ENCODE results near the gene WDR70.

WDR70 gene

DNA sequence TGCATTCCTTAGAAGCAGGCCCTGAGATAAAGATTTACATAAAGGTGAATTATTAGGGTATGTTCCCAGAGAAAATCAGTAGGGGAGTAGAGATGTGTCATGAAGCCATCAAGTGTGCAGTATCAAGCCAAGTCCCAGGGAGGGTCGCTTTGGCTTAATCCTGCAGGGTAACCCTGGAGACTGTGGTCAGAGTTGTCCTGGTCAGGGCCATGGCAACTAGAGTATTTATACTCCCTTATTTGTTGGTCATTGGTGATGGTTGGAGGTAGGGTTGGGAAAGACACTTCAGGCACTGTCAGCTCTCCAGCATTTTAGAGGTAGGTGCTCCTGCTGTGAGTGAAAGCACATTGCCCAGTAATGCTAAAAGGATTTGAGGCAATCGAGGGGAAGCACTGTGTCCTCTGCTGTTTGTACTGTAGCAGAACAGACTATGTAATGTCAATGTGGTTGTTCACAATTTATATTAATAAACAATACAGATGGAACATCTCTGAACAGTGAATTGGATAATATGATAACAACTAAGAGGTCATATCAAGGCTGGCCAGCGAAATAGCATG, 351.9 kb downstream of the WDR70 start:
- no peak for DNase-seq

DNA sequence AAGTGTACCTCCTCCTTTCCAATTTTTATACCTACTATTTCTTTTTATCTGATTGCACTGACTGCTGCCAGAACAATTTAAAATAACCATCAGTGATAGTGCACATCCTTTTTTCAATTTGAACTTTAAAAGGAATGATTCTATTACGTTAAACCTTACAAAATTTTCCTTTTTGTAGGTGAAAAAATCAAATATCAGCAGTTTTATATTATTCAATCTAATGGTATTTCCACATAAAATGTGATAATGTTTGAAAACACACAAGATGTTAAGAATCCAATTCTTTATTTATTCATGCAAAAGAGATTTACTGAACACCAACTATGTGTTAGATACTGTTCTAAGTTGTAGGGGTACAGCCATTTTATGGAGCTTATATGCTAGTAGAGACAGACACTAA, 355.0 kb downstream of the WDR70 start:
- no peak for DNase-seq

DNA sequence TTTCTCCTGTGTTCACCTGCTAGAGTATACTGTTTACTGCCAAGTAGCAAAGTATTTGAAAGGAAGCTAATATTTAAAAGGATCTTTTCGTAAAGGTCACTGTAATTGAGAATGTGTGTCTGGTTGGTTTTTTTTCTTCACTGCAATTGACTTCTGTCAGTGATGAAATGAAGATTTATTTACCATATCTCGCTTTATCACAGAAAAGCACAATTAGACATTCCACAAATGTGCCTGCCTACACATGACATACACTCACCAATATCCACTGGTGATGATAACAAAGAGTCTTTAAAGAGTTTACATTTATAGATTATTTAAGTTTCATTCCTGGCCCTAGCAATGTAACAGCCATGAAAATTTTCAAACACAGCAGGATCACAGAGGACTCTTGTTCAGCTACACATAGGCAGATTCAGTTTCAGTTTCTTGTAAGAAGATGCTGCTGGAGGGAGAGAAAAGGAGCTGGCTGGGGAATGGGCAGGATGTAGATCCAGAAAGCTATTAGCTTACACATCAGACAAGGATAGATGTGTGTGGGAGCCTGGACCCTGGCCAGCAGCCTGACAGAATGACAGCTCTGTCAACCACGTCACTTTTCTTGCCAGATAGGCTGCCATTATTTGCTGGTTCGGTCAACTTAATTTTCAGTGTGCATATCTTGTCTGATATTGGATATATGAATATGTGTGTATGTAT, 356.7 kb downstream of the WDR70 start:
- no peak for DNase-seq

DNA sequence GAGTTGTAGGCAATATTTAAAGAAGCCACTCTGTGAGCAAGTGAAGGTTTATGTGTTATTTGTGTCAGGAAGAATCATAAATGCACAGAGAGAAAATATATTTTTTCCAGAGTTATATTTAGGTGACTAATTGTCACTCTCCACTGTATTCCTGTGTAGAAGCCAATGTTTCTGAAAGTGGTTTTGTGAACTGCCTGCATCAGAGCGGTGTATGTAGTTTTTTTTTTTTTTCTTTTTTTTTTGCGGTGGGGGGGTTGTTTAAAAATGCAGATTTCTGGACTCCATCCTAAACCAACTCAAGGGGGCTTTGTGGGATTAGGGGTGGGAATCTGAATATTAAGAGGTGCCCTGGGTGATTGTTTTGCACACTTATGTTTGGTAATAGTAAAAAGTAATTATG, 357.3 kb downstream of the WDR70 start:
- DNase-seq, result no peak

DNA sequence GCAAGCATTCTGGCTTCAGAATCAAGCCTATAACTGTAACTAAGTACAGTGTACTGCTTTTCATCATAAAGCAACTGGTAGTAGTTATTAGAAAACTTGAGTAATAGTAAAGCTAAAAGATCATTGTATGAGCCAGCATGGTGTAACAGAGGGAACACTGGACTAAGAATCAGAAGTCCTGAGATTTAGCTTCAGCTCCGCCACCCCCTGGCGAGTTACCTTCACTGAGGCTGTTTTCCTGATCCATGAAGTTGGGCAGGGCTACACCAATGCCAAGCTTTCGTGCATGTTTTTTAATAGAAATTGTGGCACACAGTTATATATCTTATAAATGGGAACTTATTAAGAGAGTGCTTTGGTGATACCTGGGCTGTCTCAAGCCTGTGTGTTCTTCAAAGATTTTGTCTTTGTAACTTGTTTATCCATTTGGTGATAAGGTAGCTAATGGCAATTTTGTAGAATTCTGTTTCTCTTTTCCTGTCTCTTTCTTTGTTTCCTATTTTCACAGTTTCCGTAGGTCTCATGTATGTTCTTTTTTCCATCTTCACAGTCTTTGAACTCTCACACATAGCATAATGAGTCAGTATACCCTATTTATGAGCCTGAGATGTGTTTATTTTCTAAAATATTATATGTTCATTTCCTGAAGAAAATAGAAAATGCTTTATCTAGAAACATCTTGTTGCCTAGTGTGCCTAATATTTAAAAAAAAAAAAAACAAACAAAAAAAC, 358.4 kb downstream of the WDR70 start:
- DNase-seq, result no peak

DNA sequence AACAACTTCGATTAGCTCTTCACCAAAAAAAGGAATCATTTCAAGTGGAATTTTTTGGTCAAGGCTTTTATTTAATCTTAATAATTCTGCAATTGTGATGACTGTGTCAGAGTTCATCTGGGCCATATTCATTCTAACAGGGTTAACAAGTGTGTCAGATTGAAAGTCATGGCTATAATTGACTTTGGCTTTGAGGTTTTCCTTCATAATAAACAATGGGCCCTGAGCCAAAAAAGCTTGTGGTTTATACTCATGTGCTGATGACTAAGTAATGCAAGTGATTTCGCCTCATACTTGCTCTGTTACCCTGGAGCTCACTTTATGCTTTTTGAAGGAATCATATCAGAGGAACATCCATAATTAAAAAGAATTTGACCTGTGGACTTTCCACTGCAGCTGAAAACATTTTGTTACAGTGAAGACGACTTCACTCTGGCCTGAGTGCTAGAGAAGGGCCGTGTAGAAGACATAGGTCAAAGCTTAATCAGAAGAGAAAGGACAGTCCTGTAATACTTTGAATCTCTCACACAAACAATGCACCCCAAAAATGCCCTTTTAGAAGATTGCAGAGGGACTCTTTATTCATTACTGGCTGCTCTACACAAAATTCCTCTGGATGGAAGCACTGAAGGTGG, 359.1 kb downstream of the WDR70 start:
- no peak for DNase-seq

DNA sequence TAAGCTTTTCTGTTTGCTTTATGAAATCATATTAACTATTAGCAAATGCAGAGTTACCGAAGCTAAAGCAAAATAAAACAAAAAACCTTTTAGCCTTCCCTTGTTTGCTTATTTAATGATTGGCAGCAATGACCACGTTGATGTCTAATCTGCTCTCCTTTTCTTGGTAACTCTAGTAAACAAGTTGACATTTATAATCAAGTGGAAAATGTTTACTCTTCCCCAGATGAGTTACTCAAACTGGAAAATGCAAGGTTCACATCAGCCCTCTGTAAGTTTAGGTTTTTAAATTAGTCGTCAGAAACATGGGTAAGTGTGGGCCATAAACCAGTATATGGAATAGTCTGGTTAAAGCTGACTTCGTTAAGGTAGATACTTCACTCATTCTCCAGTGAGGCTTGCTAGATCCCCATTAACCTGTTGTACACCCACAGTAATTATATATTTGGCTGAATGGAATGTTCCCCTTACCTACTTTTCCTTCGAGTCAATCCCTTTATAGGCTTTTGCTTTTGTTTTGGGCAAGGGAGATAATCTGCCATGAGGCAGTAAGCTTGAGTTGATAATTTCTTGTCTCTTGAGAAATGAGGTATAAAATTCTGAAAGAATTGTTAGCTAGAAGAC, 359.9 kb downstream of the WDR70 start:
- DNase-seq, result no peak

DNA sequence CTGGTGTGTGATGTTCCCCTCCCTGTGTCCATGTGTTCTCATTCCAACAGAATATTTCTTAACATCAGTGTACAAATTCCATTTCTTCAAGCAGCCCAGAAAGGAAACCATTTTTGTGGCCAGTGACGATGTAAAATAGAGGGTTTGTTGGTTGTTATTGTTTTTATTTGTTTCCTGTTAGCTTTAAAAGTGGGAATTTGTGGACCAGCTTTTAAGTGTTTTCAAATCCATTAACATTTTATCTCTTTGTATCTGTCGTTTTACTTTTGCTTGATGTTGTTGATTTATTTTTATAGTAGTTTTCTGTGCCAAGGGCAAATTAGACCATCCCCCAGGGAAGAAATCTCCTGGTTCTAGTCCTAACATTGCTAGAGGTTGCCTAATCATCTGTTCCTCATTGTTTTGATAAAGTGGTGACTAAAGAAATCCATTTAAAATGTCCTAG, 360.7 kb downstream of the WDR70 start:
- no peak for DNase-seq

DNA sequence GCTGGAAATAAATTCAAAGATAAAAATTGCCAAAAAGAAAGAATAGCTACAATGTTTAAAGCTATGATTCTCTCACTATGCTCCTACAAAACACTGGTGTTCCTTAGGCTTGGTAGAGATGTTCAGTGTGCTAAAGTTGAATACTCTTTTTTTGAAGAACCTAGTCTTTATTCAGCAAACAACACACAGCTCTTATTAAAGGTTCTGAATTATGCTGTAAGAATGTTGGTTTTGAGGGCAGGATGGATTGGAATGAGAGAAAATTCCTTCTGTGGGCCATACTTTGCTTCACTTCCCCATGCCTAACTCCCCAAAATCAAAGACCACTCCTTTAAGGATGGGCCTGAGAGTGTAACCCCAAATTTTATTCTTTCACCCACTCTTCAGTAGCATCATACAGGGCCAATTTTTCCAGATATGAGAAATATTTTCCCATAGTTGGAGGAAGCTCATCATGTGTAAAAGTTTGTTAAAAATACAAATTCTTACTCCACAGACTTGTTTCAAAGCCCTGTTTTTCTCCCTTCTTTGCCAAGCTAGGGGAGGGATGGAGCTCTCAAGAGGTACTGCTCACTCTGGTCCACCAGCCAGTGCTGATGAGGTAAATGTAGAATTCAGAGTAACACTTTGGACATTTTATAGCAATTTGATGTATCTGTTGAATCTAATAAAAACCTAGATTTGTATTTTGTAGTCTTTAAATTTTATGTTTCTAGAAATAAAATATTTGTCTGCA, 361.4 kb downstream of the WDR70 start:
- DNase-seq, result no peak

DNA sequence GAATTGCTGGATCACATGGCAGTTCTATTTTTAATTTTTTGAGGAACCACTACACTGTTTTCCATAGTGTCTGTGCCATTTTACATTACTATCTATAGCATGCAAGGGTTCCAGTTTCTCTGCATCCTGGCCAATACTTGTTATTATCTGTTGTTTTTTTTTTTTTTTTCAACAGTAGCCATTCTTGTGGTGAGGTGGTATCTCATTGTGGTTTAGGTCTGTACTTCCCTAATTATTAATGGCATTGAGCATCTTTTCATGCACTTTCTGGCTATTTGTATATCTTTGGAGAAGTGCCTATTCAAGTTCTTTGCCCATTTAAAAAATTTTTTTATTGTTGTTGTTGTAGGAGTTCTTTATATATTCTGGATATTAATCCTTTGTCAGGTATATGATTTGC, 363.0 kb downstream of the WDR70 start:
- DNase-seq, result no peak

DNA sequence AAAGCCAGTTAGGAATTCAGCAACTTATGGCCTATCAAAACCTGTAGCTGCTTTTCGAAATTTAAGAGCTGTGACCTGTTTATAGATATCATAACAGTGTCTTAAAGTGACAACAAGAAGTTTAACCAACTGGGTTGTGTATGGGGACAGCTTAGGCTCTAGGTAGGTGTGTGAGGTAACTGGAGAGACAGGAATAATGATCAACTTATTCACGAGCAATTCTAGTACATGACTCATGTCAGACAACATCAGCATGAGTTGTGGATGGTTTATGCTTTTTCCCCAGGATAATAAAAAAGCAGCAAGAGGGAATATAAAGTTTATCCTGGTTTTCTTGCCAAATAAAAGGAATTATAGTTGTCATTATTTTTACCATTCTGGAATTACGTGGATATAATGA, 372.1 kb downstream of the WDR70 start:
- DNase-seq, result no peak

DNA sequence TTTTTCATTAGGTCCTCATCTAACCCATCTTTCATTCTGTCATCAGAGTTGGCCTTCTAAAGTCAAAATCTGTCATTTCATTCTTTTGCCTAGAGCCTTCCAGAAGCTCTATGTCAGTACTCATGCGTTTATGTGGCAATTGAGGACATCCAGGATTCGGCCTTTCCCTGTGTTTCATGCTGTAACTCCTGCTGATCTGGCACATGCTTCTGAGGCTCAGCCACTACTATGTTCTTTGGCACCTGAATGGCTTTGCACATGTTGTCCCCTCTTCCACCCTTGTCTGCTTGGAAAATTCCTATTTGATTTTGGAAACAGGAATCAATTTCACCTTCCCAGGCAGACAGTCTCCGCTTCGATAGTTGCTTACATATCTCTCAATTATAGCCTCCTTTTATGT, 375.9 kb downstream of the WDR70 start:
- DNase-seq, result no peak

DNA sequence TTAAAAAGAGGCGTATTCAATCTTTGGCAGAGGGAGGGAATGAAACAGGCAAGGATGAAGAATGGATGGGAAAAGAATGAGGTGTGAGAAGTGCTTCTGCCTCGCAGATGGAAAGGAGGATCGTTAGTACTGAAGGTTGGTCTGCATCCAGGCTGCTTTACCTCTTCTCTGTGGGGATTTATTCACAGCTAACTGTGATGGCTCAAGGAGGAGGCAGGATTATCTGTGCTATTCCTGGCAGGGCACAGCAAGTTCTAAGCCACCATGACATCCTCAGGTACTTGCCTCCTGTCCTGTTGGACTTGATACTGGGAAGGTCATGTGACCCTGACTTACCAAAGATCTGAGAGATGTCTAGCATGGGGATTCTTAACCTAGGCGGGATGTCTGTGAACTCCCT, 376.5 kb downstream of the WDR70 start:
- no peak for DNase-seq

DNA sequence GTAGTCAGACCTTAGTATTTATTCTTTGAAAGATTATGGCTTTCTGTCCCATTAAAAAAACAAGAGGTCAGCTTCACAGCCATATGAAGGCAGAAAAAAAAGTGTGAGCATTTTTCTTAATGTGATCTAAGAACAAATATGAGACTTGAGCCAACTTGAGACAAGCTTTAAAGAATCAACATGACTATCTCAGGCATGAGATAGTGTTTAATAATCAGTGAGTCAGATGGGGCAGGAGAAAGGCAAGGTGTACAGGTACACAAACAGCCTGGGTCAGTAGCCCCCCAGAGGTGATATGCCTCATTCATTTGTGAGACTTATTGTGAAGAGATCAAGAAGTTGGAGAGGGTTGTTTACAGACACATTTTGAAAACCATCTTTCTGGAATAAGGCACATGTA, 377.1 kb downstream of the WDR70 start:
- no peak for DNase-seq

DNA sequence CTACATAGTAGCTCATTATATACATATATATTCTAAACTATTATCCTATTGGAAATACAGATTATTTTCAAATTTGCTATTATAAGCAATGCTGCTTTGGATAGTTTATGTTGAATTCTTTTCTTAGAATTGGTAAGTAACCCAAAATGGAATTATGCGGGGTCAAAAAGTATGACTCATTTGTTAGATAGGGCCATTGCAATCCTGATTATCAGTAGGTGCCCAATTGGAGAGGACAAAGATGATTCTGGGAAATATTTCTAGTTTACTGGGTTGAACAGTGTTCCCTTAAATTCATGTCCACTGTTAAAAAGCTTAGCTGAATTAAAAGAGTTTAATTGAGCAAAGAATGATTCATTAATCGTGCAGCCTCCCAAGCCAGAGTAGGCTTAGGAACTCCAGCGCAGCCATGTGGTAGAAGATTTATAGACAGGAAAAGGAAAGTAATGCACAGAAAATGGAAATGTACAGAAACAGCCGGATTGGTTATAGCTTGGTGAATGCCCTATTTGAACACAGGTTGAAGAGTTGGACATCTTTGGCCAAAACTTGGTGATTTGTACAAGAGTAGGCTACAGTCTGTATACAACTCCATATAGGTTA, 379.0 kb downstream of the WDR70 start:
- DNase-seq, result no peak

DNA sequence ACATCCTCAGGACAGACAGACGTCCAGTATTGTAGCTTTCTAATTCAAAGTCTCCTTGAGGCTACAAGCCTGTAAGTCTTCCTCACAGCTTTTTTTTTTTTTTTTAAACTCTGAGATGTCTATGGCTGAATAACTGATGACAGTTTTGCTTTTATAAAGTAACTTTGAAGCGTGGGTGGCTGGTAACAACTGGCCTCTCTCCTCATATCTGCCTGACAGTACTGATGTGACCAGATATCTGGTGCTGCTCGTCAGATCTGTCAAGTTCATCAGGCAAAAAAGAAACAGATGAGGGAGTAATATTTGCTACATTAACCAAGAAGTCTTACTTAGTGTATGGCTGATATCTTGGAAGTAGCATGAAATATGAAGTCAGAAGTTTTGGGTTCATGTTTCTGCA, 388.1 kb downstream of the WDR70 start:
- DNase-seq, result no peak

DNA sequence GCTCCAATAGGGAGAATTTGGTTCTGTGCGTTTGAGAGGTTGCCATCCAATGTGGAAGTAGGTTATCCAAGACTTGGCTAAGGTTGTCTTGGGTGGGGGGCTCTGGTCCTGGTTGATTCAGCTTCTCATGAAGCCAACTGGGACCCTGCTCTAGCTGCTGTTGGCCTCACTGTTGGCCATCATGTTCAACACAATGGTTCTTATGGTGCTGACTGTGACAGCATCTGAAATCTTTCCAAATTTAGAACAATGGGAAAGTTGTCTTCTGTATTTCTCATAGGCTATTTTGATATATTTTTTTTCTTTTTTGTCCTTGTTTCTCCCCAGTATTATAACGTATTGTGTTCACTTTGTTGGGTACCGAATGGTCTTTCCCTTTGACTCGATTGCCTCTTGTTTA, 388.8 kb downstream of the WDR70 start:
- DNase-seq, result no peak

DNA sequence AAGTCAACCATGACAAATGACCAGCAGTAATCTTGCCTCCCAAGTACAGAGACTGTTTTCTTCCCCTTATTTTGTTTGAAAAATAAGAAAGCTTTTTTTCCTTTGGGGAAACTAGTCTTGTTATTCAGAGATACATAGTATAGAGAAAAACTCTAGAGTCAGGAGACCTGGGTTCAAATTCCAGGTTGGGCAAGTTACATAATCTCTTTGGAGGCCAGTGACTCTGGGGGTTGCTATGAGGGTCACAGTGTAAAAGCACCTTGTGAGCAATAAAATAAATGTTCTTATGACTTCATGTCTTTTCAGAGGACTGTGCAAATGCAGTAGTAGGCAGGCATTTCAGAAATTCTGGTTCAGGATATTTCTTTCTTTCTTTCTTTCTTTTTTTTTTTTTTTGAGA, 389.3 kb downstream of the WDR70 start:
- no peak for DNase-seq

DNA sequence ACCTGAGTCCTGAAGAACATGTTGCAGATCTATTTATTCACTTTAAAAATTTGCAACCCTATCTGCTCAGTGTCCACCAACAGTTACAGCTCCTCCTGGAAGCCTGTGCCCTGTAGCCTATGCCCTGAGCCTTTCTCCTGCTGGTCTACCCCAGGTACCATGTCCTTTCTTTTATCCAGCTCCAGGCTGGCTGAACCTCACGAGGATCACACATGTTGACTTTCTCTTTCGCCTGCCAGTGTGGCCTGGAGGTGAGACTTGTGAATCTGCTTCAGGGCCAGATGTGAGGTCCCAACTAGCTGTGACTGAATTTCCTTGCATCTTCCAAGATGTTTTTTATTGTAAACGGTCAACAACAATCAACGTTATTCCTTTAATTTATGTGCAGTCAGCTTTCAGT, 390.0 kb downstream of the WDR70 start:
- DNase-seq, result no peak

DNA sequence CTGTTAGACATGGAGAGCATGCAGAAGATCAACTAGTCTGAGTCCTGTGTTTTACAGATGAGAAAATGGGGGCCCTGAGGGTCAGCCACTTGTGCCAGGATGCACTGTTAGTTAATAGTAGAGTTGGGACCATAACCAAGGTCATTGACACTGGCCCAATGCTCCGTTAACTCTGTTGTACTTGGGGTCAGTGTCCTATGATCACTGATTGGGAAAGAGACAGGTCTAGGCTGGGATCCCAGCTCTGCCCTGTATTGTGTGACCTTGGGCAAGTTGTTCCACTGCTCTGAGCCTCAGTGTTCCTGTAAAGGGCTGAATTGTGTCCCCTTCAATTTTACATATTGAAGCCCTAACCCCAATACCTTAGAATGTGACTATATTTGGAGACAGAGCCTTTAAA, 390.7 kb downstream of the WDR70 start:
- DNase-seq, result no peak

DNA sequence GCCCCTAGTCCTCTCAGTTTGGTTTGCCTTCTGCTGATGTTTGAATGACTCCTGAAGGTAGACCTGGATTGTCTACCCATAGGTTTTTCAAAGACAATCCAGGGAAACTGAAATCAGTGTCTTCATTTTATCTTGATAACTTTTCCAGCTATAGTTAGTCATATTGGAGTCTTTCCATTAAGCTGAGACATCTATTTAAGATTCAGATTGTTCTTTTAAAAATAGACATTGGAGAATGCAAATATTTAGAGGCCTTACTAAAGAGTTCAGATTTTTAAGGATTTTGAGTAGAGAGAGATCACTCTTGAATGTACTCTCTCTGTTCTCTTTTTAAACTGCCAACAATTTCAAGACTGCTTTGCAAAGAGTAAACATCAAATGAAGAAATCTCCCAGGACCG, 391.7 kb downstream of the WDR70 start:
- no peak for DNase-seq

DNA sequence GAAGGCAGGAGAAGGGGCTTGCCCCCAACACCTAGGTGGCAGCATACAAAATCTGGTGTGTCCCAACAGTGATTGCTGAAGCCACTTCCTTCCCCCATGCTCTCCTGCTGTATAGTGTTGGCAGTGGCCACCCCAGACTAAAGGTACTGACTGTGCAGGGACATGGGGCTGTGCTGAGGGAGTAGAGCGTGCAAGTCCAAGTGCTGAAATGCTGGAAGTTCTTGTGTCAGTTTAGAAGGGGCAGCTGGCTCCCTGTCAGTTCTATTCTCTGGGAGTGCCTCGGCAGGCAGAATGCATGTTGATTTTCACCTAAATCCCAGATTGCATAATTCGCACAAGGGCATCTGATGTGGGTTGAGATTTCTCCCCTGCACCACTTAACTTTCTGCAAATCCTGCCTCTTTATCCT, 392.1 kb downstream of the WDR70 start:
- no peak for DNase-seq

Data from activated CD4-positive, CD25-positive, alpha-beta regulatory T cell (primary cell).